Duodenal mucosa (tissue), 2 donors: ENCODE results near the gene ATP6V0A1.

Source experiments
- H3K27ac ChIP-seq: one replicate; pipeline ENCODE4 v1.7.0; 2013; ENCODE audit warnings: low read depth, low read length
- H3K27me3 ChIP-seq, 2 donors: one replicate each; pipeline ENCODE4 v1.7.0; 2013; ENCODE audit warnings: low read length in 2 of 2, control low read depth in 1 of 2; ENCODE audit not compliant: insufficient read depth in 2 of 2, control insufficient read depth in 1 of 2
- H3K36me3 ChIP-seq, 2 donors: one replicate each; pipeline ENCODE4 v1.7.0; 2013; ENCODE audit warnings: low read length in 2 of 2, control low read depth in 1 of 2; ENCODE audit not compliant: insufficient read depth in 2 of 2, control insufficient read depth in 1 of 2
- H3K4me1 ChIP-seq, 2 donors: one replicate each; pipeline ENCODE4 v1.7.0; 2013; ENCODE audit warnings: low read length in 2 of 2, control low read depth in 1 of 2; ENCODE audit not compliant: insufficient read depth in 2 of 2, control insufficient read depth in 1 of 2
- H3K4me3 ChIP-seq, 2 donors: one replicate each; pipeline ENCODE4 v1.7.0; 2013; ENCODE audit warnings: low read length in 2 of 2, low read depth in 1 of 2
- H3K9ac ChIP-seq, 2 donors: one replicate each; pipeline ENCODE4 v1.7.0; 2013; ENCODE audit warnings: low read length in 2 of 2, low read depth in 1 of 2
- H3K9me3 ChIP-seq, 2 donors: one replicate each; pipeline ENCODE4 v1.7.0; 2013; ENCODE audit warnings: low read length in 2 of 2, control low read depth in 1 of 2; ENCODE audit not compliant: control insufficient read depth in 1 of 2

The ATP6V0A1 gene

GRCh38 chr17:42566883-42567573, 108.3 kb downstream of the ATP6V0A1 start, which contains the start of gene MLX:
MLX (plus strand) TSS chr17:42567100; CDS start chr17:42567125, 25 bp downstream.
- no peaks in the 10 kb centered on the region for H3K27me3 ChIP-seq
- H3K27ac ChIP-seq, result peak within 1 kb of the TSS; percentile 93
- peaks cover 49 to 65% of the 10 kb centered on the region in 2 donors for H3K36me3 ChIP-seq
- peaks cover 38 to 55% of the 10 kb centered on the region in 2 donors for H3K4me1 ChIP-seq
- H3K4me3 ChIP-seq, result peak within 1 kb of the TSS; percentile 81 to 93
- no peaks in the 10 kb centered on the region for H3K9me3 ChIP-seq
- peak within 1 kb of the TSS; percentile 85 to 86 for H3K9ac ChIP-seq

GRCh38 chr17:42568341-42569111, 109.8 kb downstream of the ATP6V0A1 start:
- H3K36me3 ChIP-seq, result peaks cover 60 to 75% of the 10 kb centered on the region in 2 donors
- no peaks in the 10 kb centered on the region for H3K9me3 ChIP-seq
- peaks cover 29 to 43% of the 10 kb centered on the region in 2 donors for H3K4me1 ChIP-seq
- no peaks in the 10 kb centered on the region for H3K27me3 ChIP-seq
- H3K9ac ChIP-seq, result peak overlapping the region in 1 of 2 donors; percentile 35
- H3K27ac ChIP-seq, result no peak overlapping the region
- peak overlapping the region in 1 of 2 donors; percentile 20 for H3K4me3 ChIP-seq

- Histone ChIP-seq H3K9ac (no peak overlapping the region), H3K4me3 (no peak overlapping the region), H3K9me3 (no peaks in the 10 kb centered on the region), H3K36me3 (peaks cover 53 to 67% of the 10 kb centered on the region in 2 donors), H3K4me1 (peaks cover 19 to 23% of the 10 kb centered on the region in 2 donors), H3K27ac (no peak overlapping the region), H3K27me3 (no peaks in the 10 kb centered on the region)
Measured at GRCh38 chr17:42571435-42572225, 113.0 kb downstream of the ATP6V0A1 start.
